Activated CD8-positive, alpha-beta T cell treated with anti-CD3 and anti-CD28 coated beads for 36 hours (primary cell): ENCODE measurements around the gene ST3GAL2. TPM values are rescaled to one million over a fixed set of nuclear protein-coding genes. Genes with fewer than 3 reads are reported as not detected.
A peak's percentile ranks its signal among the peaks of the same experiment; 100 is the strongest.

Experiments
- ATAC-seq: fragments of 200-7000 bp; cut with Tn5 transposase; one replicate; pipeline ENCODE4 v1.10.0; 2021; ENCODE audit warnings: mild to moderate bottlenecking, moderate library complexity
- CTCF ChIA-PET: fragments of 350-600 bp; sonication (Branson Sonifier 250); formaldehyde crosslinking; loops from one replicate; lab custom pipeline; 2021; ENCODE audit warnings: antibody characterized with exemption; lab: Charles Lee
- POLR2A ChIA-PET: fragments of 350-600 bp; sonication (Branson Sonifier 250); formaldehyde crosslinking; loops from one replicate; lab custom pipeline; 2021; ENCODE audit warnings: antibody characterized with exemption; lab: Charles Lee
- DNase-seq: peaks from one replicate; pipeline ENCODE4 v3.0.0-alpha.2; 2020
- H3K27ac Mint-ChIP-seq: one replicate; pipeline ENCODE4 v1.8.0; 2021; ENCODE audit warnings: mild to moderate bottlenecking, mixed read lengths
- H3K27me3 Mint-ChIP-seq: one replicate; pipeline ENCODE4 v1.8.0; 2021; ENCODE audit warnings: mixed read lengths
- H3K36me3 Mint-ChIP-seq: one replicate; pipeline ENCODE4 v1.8.0; 2021; ENCODE audit warnings: low read depth, mixed read lengths
- H3K4me1 Mint-ChIP-seq: one replicate; pipeline ENCODE4 v1.8.0; 2021; ENCODE audit warnings: low read depth, mixed read lengths
- H3K4me3 Mint-ChIP-seq: one replicate; pipeline ENCODE4 v1.8.0; 2021; ENCODE audit warnings: mild to moderate bottlenecking, moderate library complexity, mixed read lengths
- H3K9me3 Mint-ChIP-seq: one replicate; pipeline ENCODE4 v1.8.0; 2021; ENCODE audit warnings: mixed read lengths
- intact Hi-C: fragments of 100-400 bp; cut with micrococcal nuclease; formaldehyde crosslinking; loops from one replicate; pipeline ENCODE4 v1.10.0; 2022
- total RNA-seq, 2 experiments: library from RNA; stranded (reverse); gene quantifications; one replicate each; pipeline ENCODE4 v1.2.3, GENCODE V29; 2021
- TF ChIP-seq, protein P1 (sequence below): fragments of 200-600 bp; IDR thresholded peaks from one replicate; pipeline ENCODE4 v1.8.0; 2022; ENCODE audit warnings: antibody characterized with exemption, mild to moderate bottlenecking

Gene ST3GAL2
- total RNA-seq, 2 experiments from 2014 or later: 13.2 to 19.0 TPM

DNA sequence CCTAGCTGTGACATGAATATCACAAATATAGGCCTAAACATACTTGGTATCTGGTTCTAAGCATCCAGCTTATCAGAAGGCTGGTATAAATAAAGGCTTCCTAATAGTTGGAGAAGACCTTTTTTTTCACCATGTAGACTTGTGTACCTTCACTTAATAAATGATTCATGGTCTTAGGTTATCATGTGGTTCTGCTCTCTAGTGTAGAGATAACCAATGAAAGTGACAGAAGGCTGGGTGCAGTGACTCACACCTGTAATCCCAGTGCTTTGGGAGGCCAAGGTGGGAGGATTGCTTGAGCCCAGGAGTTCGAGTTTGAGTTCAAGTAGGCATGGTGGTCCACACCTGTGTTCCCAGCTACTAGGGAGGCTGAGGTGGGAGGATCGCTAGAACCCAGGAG lies 89.1 kb downstream of the ST3GAL2 start:
- Mint-ChIP-seq H3K27ac (peak overlapping the region; percentile 67), H3K4me3 (no peak overlapping the region), H3K9me3 (no peaks in the 10 kb centered on the region), H3K4me1 (peaks cover 37% of the 10 kb centered on the region), H3K36me3 (peaks cover 33% of the 10 kb centered on the region), H3K27me3 (no peaks in the 10 kb centered on the region)
- DNase-seq: peak; percentile 24
- ATAC-seq: no peak
- intact Hi-C loops: loop anchor here (10.0 kb wide), 1 partner anchor 55 kb away; the partner anchor contains the start of gene DDX19B
- TF ChIP-seq, protein P1, sequence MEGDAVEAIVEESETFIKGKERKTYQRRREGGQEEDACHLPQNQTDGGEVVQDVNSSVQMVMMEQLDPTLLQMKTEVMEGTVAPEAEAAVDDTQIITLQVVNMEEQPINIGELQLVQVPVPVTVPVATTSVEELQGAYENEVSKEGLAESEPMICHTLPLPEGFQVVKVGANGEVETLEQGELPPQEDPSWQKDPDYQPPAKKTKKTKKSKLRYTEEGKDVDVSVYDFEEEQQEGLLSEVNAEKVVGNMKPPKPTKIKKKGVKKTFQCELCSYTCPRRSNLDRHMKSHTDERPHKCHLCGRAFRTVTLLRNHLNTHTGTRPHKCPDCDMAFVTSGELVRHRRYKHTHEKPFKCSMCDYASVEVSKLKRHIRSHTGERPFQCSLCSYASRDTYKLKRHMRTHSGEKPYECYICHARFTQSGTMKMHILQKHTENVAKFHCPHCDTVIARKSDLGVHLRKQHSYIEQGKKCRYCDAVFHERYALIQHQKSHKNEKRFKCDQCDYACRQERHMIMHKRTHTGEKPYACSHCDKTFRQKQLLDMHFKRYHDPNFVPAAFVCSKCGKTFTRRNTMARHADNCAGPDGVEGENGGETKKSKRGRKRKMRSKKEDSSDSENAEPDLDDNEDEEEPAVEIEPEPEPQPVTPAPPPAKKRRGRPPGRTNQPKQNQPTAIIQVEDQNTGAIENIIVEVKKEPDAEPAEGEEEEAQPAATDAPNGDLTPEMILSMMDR: no peak
- ChIA-PET POLR2A (interaction anchor here (1.1 to 1.7 kb wide), 2 partner anchors 30 to 61 kb away, joined by 4 to 7 read pairs; partner anchors contain the start of gene AARS1), CTCF (interaction anchor here (1.5 kb wide), 1 partner anchor 128 kb away, joined by 4 read pairs; no protein-coding TSS in a partner anchor)

DNA sequence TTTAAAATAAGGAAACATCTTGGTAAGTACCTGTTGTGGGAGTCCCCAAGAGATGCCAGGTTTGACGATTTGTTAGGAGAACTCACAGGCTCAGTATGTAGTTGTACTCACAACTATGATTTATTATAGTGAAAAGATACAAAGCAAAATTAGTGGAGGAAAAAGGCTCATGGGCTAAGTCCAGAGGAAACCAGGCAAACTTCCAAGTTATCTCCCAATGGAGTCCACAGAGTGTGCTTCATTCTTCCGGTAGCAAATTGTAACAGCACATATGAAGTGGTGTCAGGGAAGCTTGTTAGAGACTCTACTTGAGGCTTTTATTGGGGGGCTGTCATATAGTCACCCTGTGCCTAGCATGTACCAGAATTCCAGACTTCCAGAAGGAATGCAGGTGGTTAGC lies 89.9 kb downstream of the ST3GAL2 start:
- Mint-ChIP-seq H3K4me1 (peaks cover 37% of the 10 kb centered on the region), H3K9me3 (no peaks in the 10 kb centered on the region), H3K4me3 (no peak overlapping the region), H3K27ac (no peak overlapping the region), H3K36me3 (peaks cover 28% of the 10 kb centered on the region), H3K27me3 (no peaks in the 10 kb centered on the region)
- ChIA-PET CTCF (no interaction called here), POLR2A (interaction anchor here (1.1 to 1.7 kb wide), 2 partner anchors 31 to 60 kb away, joined by 4 to 7 read pairs; partner anchors contain the start of gene AARS1)
- DNase-seq (no peak), ATAC-seq (no peak)
- TF ChIP-seq, protein P1: no peak
- intact Hi-C loops: loop anchor here (10.0 kb wide), 1 partner anchor 54 kb away; the partner anchor contains the start of gene DDX19B

DNA sequence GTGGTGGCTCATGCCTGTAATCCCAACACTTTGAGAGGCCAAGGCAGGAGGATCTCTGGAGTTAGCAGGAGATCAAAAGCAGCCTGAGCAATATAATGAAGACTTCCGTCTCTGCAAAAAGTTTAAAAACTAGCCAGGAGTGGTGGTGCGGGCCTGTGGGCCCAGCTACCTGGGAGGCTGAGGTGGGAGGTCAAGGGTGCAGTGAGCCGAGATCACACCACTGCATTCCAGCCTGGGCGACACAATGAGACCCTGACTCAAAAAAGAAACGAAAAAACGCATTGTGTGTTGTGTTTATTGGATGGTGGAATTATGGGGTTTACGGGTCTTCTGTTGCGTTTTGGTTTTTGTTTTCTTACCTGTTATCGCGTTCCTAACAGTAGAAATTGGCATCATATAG lies 93.1 kb downstream of the ST3GAL2 start:
- intact Hi-C loops: loop anchor here (10.0 kb wide), 1 partner anchor 51 kb away; the partner anchor contains the start of gene DDX19B
- Mint-ChIP-seq H3K4me1 (peaks cover 37% of the 10 kb centered on the region), H3K27ac (peak overlapping the region; percentile 98), H3K4me3 (peak overlapping the region; percentile 100), H3K36me3 (peaks cover 21% of the 10 kb centered on the region), H3K27me3 (no peaks in the 10 kb centered on the region), H3K9me3 (no peaks in the 10 kb centered on the region)
- TF ChIP-seq, protein P1: no peak
- POLR2A ChIA-PET: interaction anchor here (0.6 to 3.5 kb wide), 21 partner anchors 9 to 257 kb away, joined by 3 to 32 read pairs (median 3); partner anchors contain the start of genes AARS1, COG4, DDX19B and ST3GAL2
- DNase-seq (no peak), ATAC-seq (no peak)
- CTCF ChIA-PET: interaction anchor here (1.1 to 1.7 kb wide), 4 partner anchors 15 to 94 kb away, joined by 3 to 9 read pairs (median 4); no protein-coding TSS in a partner anchor

DNA sequence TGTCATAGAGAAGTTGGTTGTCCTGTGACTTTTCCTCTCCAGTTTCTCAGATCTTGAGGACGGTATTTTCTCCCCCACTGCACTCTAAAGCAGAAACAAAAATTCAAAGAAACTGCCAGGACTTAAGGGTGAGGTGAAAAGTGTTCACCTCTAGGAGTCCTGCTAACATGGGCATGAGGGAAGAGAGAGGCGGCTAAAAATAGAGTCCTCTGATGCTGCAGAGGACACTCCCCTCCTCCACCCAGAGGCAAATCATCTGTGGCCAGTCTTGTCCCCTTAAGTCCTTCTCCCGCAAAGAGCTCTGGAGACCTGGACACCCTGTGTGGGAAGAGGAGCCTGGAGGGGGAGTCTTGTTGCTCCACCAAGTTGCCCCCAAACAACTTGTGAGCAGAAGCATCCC lies 96.9 kb downstream of the ST3GAL2 start:
- DNase-seq (no peak), ATAC-seq (no peak)
- Mint-ChIP-seq H3K27ac (no peak overlapping the region), H3K36me3 (no peaks in the 10 kb centered on the region), H3K9me3 (no peaks in the 10 kb centered on the region), H3K4me1 (peaks cover 9% of the 10 kb centered on the region), H3K4me3 (no peak overlapping the region), H3K27me3 (no peaks in the 10 kb centered on the region)
- ChIA-PET CTCF (interaction anchor here (1.0 kb wide), 1 partner anchor 11 kb away, joined by 6 read pairs; no protein-coding TSS in a partner anchor), POLR2A (interaction anchor here (1.0 kb wide), 1 partner anchor 43 kb away, joined by 3 read pairs; the partner anchor contains the start of gene DDX19B)
- intact Hi-C loops: loop anchor here (10.0 kb wide), 1 partner anchor 47 kb away; the partner anchor contains the start of gene DDX19B
- TF ChIP-seq, protein P1: no peak

DNA sequence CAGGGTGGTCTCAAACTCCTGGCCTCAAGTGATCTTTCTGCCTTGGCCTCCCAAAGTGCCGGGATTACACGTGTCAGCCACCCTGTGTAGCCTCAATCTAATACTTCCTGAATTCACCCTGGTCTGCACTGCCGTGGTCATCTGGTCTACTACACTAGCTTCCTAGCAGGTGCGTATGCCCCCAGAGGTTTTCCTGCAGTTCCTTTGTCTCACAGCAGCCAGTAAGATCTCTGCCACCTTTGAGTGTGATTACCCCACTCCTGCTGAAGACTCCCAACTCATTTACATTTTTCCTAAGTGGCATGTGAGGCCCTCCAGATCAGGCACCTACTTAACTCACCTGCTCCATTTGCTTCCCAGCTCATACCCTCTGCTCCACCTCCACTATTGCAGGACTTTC lies 97.3 kb downstream of the ST3GAL2 start:
- CTCF ChIA-PET: interaction anchor here (1.0 kb wide), 1 partner anchor 10 kb away, joined by 6 read pairs; no protein-coding TSS in a partner anchor

More for the DNA sequence above, 97.3 kb downstream of the ST3GAL2 start:
- DNase-seq (no peak), ATAC-seq (no peak)
- TF ChIP-seq, protein P1: no peak
- no peaks in the 10 kb centered on the region for H3K27me3 Mint-ChIP-seq
- peaks cover 9% of the 10 kb centered on the region for H3K4me1 Mint-ChIP-seq
- no peak overlapping the region for H3K27ac Mint-ChIP-seq
- no peaks in the 10 kb centered on the region for H3K36me3 Mint-ChIP-seq
- no peak overlapping the region for H3K4me3 Mint-ChIP-seq
- intact Hi-C loops: loop anchor here (10.0 kb wide), 1 partner anchor 47 kb away; the partner anchor contains the start of gene DDX19B
- POLR2A ChIA-PET: interaction anchor here (1.0 kb wide), 1 partner anchor 42 kb away, joined by 3 read pairs; the partner anchor contains the start of gene DDX19B
- no peaks in the 10 kb centered on the region for H3K9me3 Mint-ChIP-seq
